K562 (cell line): ENCODE results near the gene CLCN1. TPM values are rescaled to one million over a fixed set of nuclear protein-coding genes. Genes with fewer than 3 reads are reported as not detected.

Experiments
- ATAC-seq: fragments of 200-7000 bp; cut with Tn5 transposase; 3 replicates; pipeline ENCODE4 v1.9.1; 2020; ENCODE audit warnings: moderate library complexity
- BruUV-seq: library from RNA; stranded (reverse); fragments of 400-500 nt; replicated peaks from 2 replicates; lab custom pipeline; 2021; lab: Mats Ljungman, UMichigan
- CTCF ChIA-PET: fragments of 300-600 bp; formaldehyde crosslinking; extraction: SDS; loops from one replicate; lab custom pipeline; 2021; ENCODE audit warnings: low intra/inter-chr PET ratio; lab: Yijun Ruan, JAX
- POLR2A ChIA-PET: fragments of 300-600, 350-650 bp; sonication (Branson Sonifier 250); formaldehyde crosslinking; extraction: SDS; loops from one replicate; lab custom pipeline; 2021; ENCODE audit warnings: antibody characterized with exemption, inconsistent platforms; lab: Yijun Ruan, JAX
- DNase-seq, 4 experiments: peaks; one replicate each; pipeline versions ENCODE4 v3.0.0 to v3.0.0-alpha.2; 2011 to 2018; ENCODE audit warnings: low spot score in 3 of 4, mixed read lengths in 3 of 4; ENCODE audit errors: extremely low read depth in 1 of 4
- FAIRE-seq: peaks from 2 replicates; lab custom pipeline; 2011; peaks lifted over from hg19 to GRCh38; lab: Jason Lieb, UNC
- H2AFZ ChIP-seq: 2 replicates; pipeline ENCODE4 v1.6.0; 2011; ENCODE audit warnings: low read depth, low read length, control low read depth, inconsistent platforms
- H3K27ac ChIP-seq: fragments of 200-600 bp; 3 replicates; pipeline ENCODE4 v1.8.0; 2011; ENCODE audit warnings: low read depth, mild to moderate bottlenecking, control low read depth, inconsistent platforms, low read length, moderate library complexity, mixed read lengths; ENCODE audit errors: extremely low read depth
- H3K27me3 ChIP-seq, 2 experiments: fragments of 300-600 bp in 1 of 2; 2 replicates in 1 of 2; 3 replicates in 1 of 2; pipeline versions ENCODE4 v1.6.0 to v1.8.0; 2011; ENCODE audit warnings: inconsistent platforms in 2 of 2, low read length in 2 of 2, mild to moderate bottlenecking in 1 of 2, mixed read lengths in 1 of 2, moderate library complexity in 1 of 2; ENCODE audit not compliant: control insufficient read depth in 2 of 2, insufficient read depth in 2 of 2
- H3K36me3 ChIP-seq: fragments of 300-600 bp; 3 replicates; pipeline ENCODE4 v1.8.0; 2011; ENCODE audit warnings: mild to moderate bottlenecking, low read length, inconsistent platforms; ENCODE audit not compliant: control insufficient read depth, insufficient read depth
- H3K4me1 ChIP-seq, 2 experiments: fragments of 200-600 bp in 1 of 2; replicated peaks in 1 of 2; 2 replicates in 1 of 2; 3 replicates in 1 of 2; pipeline versions ENCODE4 v1.5.1 to v1.8.0; 2011; ENCODE audit warnings: inconsistent platforms in 2 of 2, low read length in 2 of 2, mild to moderate bottlenecking in 1 of 2, mixed read lengths in 1 of 2, moderate library complexity in 1 of 2; ENCODE audit not compliant: control insufficient read depth in 2 of 2, insufficient read depth in 2 of 2
- H3K4me2 ChIP-seq: 2 replicates; pipeline ENCODE4 v1.6.1; 2011; ENCODE audit warnings: low read length, control low read depth, inconsistent platforms, mixed read lengths; ENCODE audit not compliant: insufficient read depth
- H3K4me3 ChIP-seq: fragments of 200-600 bp; sonication (generic), shearing (Covaris generic); 2 replicates; pipeline ENCODE4 v1.5.1; 2016; ENCODE audit warnings: control low read depth, inconsistent platforms
- H3K79me2 ChIP-seq: fragments of 200-600 bp; 3 replicates; pipeline ENCODE4 v1.8.0; 2011; ENCODE audit warnings: low read length, inconsistent platforms; ENCODE audit not compliant: control insufficient read depth, insufficient read depth
- H3K9ac ChIP-seq, 2 experiments: 2 replicates each; pipeline versions ENCODE4 v1.6.0 to v1.6.1; 2011; ENCODE audit warnings: low read depth in 2 of 2, low read length in 2 of 2, control low read depth in 1 of 2, inconsistent platforms in 1 of 2, mild to moderate bottlenecking in 1 of 2, mixed read lengths in 1 of 2; ENCODE audit not compliant: insufficient read depth in 1 of 2
- H3K9me1 ChIP-seq: one replicate; pipeline ENCODE4 v1.6.0; 2011; ENCODE audit warnings: inconsistent platforms, mild to moderate bottlenecking, low read length, moderate library complexity; ENCODE audit not compliant: control insufficient read depth, insufficient read depth
- H3K9me3 ChIP-seq: replicated peaks from 2 replicates; pipeline ENCODE4 v1.5.1; 2011; ENCODE audit warnings: low read depth, low read length, inconsistent platforms; ENCODE audit not compliant: control insufficient read depth, insufficient read depth
- H4K20me1 ChIP-seq: replicated peaks from 2 replicates; pipeline ENCODE4 v1.6.1; 2011; ENCODE audit warnings: low read length, inconsistent platforms, mixed read lengths; ENCODE audit not compliant: control insufficient read depth, insufficient read depth
- ATF7 ChIP-seq: fragments of 450-650 bp; IDR thresholded peaks from 2 replicates; pipeline ENCODE4 v1.7.1; 2014; ENCODE audit warnings: mild to moderate bottlenecking, moderate library complexity
- CBX3 ChIP-seq, 2 experiments: IDR thresholded peaks; 1 replicate in 1 of 2; 2 replicates in 1 of 2; pipeline ENCODE4 v1.6.1; 2012; ENCODE audit warnings: inconsistent platforms in 2 of 2, low read length in 2 of 2, borderline replicate concordance in 1 of 2, control low read depth in 1 of 2
- DEAF1 ChIP-seq: fragments of 450-650 bp; formaldehyde crosslinking; IDR thresholded peaks from 2 replicates; pipeline ENCODE4 v1.4.0; 2020; ENCODE audit warnings: mild to moderate bottlenecking, moderate library complexity
- FOXA1 ChIP-seq: fragments of 450-650 bp; IDR thresholded peaks from 2 replicates; pipeline ENCODE4 v1.6.1; 2016; ENCODE audit warnings: mild to moderate bottlenecking, borderline replicate concordance
- HLTF ChIP-seq: fragments of 450-650 bp; IDR thresholded peaks from 2 replicates; pipeline ENCODE4 v1.6.1; 2016
- ILK ChIP-seq: fragments of 450-650 bp; IDR thresholded peaks from 2 replicates; pipeline ENCODE4 v1.6.1; 2016; ENCODE audit warnings: missing genetic modification characterization, low read depth, mild to moderate bottlenecking, missing compliant biosample characterization, moderate library complexity, borderline replicate concordance
- KLF16 ChIP-seq: IDR thresholded peaks from 2 replicates; pipeline ENCODE4 v1.6.1; 2016; ENCODE audit warnings: antibody characterized with exemption
- MBD2 ChIP-seq: sonication (generic); IDR thresholded peaks from 2 replicates; pipeline ENCODE4 v1.6.1; 2016; ENCODE audit warnings: low read depth, borderline replicate concordance
- NFRKB ChIP-seq: fragments of 450-650 bp; IDR thresholded peaks from 2 replicates; pipeline ENCODE4 v1.6.1; 2016; ENCODE audit warnings: low read depth
- PHF8 ChIP-seq: fragments of 200-600 bp; sonication (generic); IDR thresholded peaks from 2 replicates; pipeline ENCODE4 v1.6.1; 2012; ENCODE audit warnings: mixed run types, mild to moderate bottlenecking, inconsistent platforms, low read length, moderate library complexity, borderline replicate concordance
- PHTF2 ChIP-seq: fragments of 250-450 bp; sonication (Bioruptor Pico); IDR thresholded peaks from 2 replicates; pipeline ENCODE4 v1.5.0; 2021; ENCODE audit warnings: mild to moderate bottlenecking
- RBBP5 ChIP-seq: fragments of 200-600 bp; sonication (generic); IDR thresholded peaks from 2 replicates; pipeline ENCODE4 v1.6.1; 2012; ENCODE audit warnings: borderline replicate concordance, mild to moderate bottlenecking, low read length, control low read depth, inconsistent platforms; ENCODE audit not compliant: insufficient read depth, poor library complexity, severe bottlenecking
- TAF9B ChIP-seq: fragments of 450-650 bp; IDR thresholded peaks from 2 replicates; pipeline ENCODE4 v1.6.1; 2018; ENCODE audit warnings: mild to moderate bottlenecking; ENCODE audit not compliant: partially characterized antibody
- TRIM28 ChIP-seq: fragments of 450-650 bp; IDR thresholded peaks from 2 replicates; pipeline ENCODE4 v1.6.1; 2017
- ZNF232 ChIP-seq: sonication (generic); formaldehyde crosslinking; IDR thresholded peaks from 2 replicates; pipeline ENCODE4 v1.8.0; 2022; ENCODE audit warnings: mild to moderate bottlenecking, missing genetic modification reagents
- WGBS: fragments of 100-300 bp; shearing (Covaris generic); methylation state at CpG from one replicate; pipeline ENCODE4 v1.1.6; 2016; ENCODE audit warnings: low coverage, mixed read lengths; ENCODE audit not compliant: insufficient coverage; ENCODE audit errors: missing lambda C conversion rate; 5-methylcytosine and 5-hydroxymethylcytosine counted together
- in situ Hi-C: fragments of 300-500 bp; cut with MboI; formaldehyde crosslinking; loops from 4 replicates; pipeline ENCODE4 v1.15.0; 2018; ENCODE audit warnings: inconsistent platforms, mixed read lengths
- intact Hi-C: fragments of 100-400 bp; cut with micrococcal nuclease; formaldehyde crosslinking; loops from 2 replicates; pipeline ENCODE4 v1.14.2; 2022
- polyA plus RNA-seq, 8 experiments: library from polyadenylated mRNA; depleted of rRNA in 4 of 8; stranded (reverse) in 5 of 8; unstranded in 3 of 8; fragments of >200 nt; fragmentation: Nextera tagmentation in 2 of 8; fragmentation: Illumina TruSeq in 1 of 8; extraction: Ambion mirVana in 2 of 8; extraction: Trizol in 1 of 8; gene quantifications; 2 replicates each; pipeline versions ENCODE4 v1.2.1 to v1.2.3, GENCODE V29; 2011 to 2014; ENCODE audit warnings: inconsistent platforms in 1 of 8, missing spikeins in 1 of 8
- total RNA-seq, 7 experiments: library from RNA; depleted of rRNA in 6 of 7; stranded (reverse); fragments of >200 nt in 6 of 7; fragmentation: Illumina TruSeq in 2 of 7; extraction: Trizol in 2 of 7; gene quantifications; 2 replicates each; pipeline versions ENCODE4 v1.2.1 to v1.2.3, GENCODE V29; 2011 to 2021; ENCODE audit warnings: low replicate concordance in 1 of 7
- TF ChIP-seq, protein P1 (sequence below): sonication (generic); formaldehyde crosslinking; IDR thresholded peaks from 2 replicates; pipeline ENCODE4 v1.8.1; 2022; ENCODE audit warnings: missing genetic modification reagents
- TF ChIP-seq, protein P2 (sequence below): fragments of 250-450 bp; sonication (Bioruptor Pico); IDR thresholded peaks from 2 replicates; pipeline ENCODE4 v1.5.0; 2022; ENCODE audit warnings: mild to moderate bottlenecking
- TF ChIP-seq, protein P3 (sequence below): fragments of 200-800 bp; sonication (Bioruptor generic); IDR thresholded peaks from 2 replicates; pipeline ENCODE4 v1.6.1; 2017; ENCODE audit warnings: missing genetic modification characterization, missing compliant biosample characterization

Gene CLCN1
- total and polyA plus RNA-seq, 9 of the 15 experiments (the other 6 are each of a cell fraction or from before 2014, with no cell fraction given), result 0.01 to 0.11 (median 0.04) TPM; not detected in 4

GRCh38 chr7:143368387-143368786, 52.5 kb downstream of the CLCN1 start:
- intact Hi-C loops, result no loop called here
- H3K4me2 ChIP-seq, result no peak overlapping the region
- FAIRE-seq, result no peak
- TF ChIP-seq FOXA1 (no peak), MBD2 (no peak), ATF7 (no peak), PHF8 (no peak), TAF9B (no peak), ZNF232 (CRISPR knock-in tag) (no peak), NFRKB (no peak), HLTF (no peak), ILK (tag) (no peak), DEAF1 (no peak), CBX3 (IDR thresholded peaks at IDR 0.05; ENCODE audit: borderline replicate concordance in 1 of 2, low read length in 2 of 2) (no peak), TRIM28 (no peak), KLF16 (no peak), PHTF2 (CRISPR knock-in tag) (no peak), RBBP5 (no peak)
- TF ChIP-seq, protein P1, sequence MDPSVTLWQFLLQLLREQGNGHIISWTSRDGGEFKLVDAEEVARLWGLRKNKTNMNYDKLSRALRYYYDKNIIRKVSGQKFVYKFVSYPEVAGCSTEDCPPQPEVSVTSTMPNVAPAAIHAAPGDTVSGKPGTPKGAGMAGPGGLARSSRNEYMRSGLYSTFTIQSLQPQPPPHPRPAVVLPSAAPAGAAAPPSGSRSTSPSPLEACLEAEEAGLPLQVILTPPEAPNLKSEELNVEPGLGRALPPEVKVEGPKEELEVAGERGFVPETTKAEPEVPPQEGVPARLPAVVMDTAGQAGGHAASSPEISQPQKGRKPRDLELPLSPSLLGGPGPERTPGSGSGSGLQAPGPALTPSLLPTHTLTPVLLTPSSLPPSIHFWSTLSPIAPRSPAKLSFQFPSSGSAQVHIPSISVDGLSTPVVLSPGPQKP (CRISPR knock-in tag), result no peak
- TF ChIP-seq, protein P2, sequence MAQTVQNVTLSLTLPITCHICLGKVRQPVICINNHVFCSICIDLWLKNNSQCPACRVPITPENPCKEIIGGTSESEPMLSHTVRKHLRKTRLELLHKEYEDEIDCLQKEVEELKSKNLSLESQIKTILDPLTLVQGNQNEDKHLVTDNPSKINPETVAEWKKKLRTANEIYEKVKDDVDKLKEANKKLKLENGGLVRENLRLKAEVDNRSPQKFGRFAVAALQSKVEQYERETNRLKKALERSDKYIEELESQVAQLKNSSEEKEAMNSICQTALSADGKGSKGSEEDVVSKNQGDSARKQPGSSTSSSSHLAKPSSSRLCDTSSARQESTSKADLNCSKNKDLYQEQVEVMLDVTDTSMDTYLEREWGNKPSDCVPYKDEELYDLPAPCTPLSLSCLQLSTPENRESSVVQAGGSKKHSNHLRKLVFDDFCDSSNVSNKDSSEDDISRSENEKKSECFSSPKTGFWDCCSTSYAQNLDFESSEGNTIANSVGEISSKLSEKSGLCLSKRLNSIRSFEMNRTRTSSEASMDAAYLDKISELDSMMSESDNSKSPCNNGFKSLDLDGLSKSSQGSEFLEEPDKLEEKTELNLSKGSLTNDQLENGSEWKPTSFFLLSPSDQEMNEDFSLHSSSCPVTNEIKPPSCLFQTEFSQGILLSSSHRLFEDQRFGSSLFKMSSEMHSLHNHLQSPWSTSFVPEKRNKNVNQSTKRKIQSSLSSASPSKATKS (CRISPR knock-in tag), result no peak
- TF ChIP-seq, protein P3, sequence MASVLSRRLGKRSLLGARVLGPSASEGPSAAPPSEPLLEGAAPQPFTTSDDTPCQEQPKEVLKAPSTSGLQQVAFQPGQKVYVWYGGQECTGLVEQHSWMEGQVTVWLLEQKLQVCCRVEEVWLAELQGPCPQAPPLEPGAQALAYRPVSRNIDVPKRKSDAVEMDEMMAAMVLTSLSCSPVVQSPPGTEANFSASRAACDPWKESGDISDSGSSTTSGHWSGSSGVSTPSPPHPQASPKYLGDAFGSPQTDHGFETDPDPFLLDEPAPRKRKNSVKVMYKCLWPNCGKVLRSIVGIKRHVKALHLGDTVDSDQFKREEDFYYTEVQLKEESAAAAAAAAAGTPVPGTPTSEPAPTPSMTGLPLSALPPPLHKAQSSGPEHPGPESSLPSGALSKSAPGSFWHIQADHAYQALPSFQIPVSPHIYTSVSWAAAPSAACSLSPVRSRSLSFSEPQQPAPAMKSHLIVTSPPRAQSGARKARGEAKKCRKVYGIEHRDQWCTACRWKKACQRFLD, result no peak

More at GRCh38 chr7:143368387-143368786, 52.5 kb downstream of the CLCN1 start:
- CTCF ChIA-PET, result no interaction called here
- WGBS, result 9% methylated on average over 1 of the region's 1 CpG
- no peaks in the 10 kb centered on the region for H3K9me1 ChIP-seq
- DNase-seq (no peak), ATAC-seq (no peak)
- 0 out of 2 replicates have a peak, but pooled peaks cover 5% of the 10 kb centered on the region for H4K20me1 ChIP-seq
- H2AFZ ChIP-seq, result no peak overlapping the region
- no TSS peak for BruUV-seq
- H3K79me2 ChIP-seq, result no peaks in the 10 kb centered on the region
- no peaks in the 10 kb centered on the region for H3K9me3 ChIP-seq
- H3K27me3 ChIP-seq, result peaks cover 52 to 54% of the 10 kb centered on the region in 2 experiments
- H3K36me3 ChIP-seq, result no peaks in the 10 kb centered on the region
- in situ Hi-C loops, result no loop called here
- no peak overlapping the region for H3K9ac ChIP-seq
- H3K27ac ChIP-seq, result no peak overlapping the region
- POLR2A ChIA-PET, result interaction anchor here (1.0 to 4.2 kb wide), 3 partner anchors 12 to 21 kb away, joined by 3 to 29 read pairs (median 5); partner anchors contain the start of gene ZYX
- peaks cover 0 to 9% of the 10 kb centered on the region in 2 experiments; a peak in 1 of 5 replicates for H3K4me1 ChIP-seq
- no peak overlapping the region for H3K4me3 ChIP-seq
